GM12872 (cell line): Measurements from ENCODE around the gene HTR3B.
A peak's percentile ranks its signal among the peaks of the same experiment; 100 is the strongest.

ENCODE experiments used
- CTCF ChIP-seq: IDR thresholded peaks from 3 replicates; pipeline ENCODE4 v1.5.1; 2011; ENCODE audit warnings: low read depth, mild to moderate bottlenecking, low read length, moderate library complexity; ENCODE audit not compliant: insufficient read depth

The HTR3B gene

GRCh38 chr11:113994077-113994954 lies 89.7 kb downstream of the HTR3B start:
- peak; percentile 66 for TF ChIP-seq CTCF
